Activated T-helper 2 cell treated with anti-CD3 and anti-CD28 coated beads, Interferon-gamma antibody, Interleukin-2, Interleukin-4, amounts not matched to agents 10 μg/mL and 5 μg/mL and 100 μg/mL, durations not matched to agents 14 hours and 24 hours and 36 hours (primary cell): ENCODE data around the gene MACF1. TPM values are rescaled to one million over a fixed set of nuclear protein-coding genes. Genes with fewer than 3 reads are reported as not detected.
"Not testable (repeated sequence)": the region's sequence is repeated elsewhere in the genome, so short reads cannot be mapped to it uniquely, and the experiment has no call there.

ENCODE experiments used
- DNase-seq: peaks from one replicate; pipeline ENCODE4 v3.0.0; 2021; ENCODE audit warnings: low spot score
- H3K27ac Mint-ChIP-seq: one replicate; pipeline ENCODE4 v1.8.0; 2021; ENCODE audit warnings: mixed read lengths
- H3K27me3 Mint-ChIP-seq: one replicate; pipeline ENCODE4 v1.8.0; 2021; ENCODE audit warnings: low read depth, mixed read lengths
- H3K36me3 Mint-ChIP-seq: one replicate; pipeline ENCODE4 v1.8.0; 2021; ENCODE audit warnings: low read depth, mixed read lengths
- H3K4me1 Mint-ChIP-seq: one replicate; pipeline ENCODE4 v1.8.0; 2021; ENCODE audit warnings: low read depth, mixed read lengths
- H3K4me3 Mint-ChIP-seq: one replicate; pipeline ENCODE4 v1.8.0; 2021; ENCODE audit warnings: low read depth, mild to moderate bottlenecking, moderate library complexity, mixed read lengths
- H3K9me3 Mint-ChIP-seq: one replicate; pipeline ENCODE4 v1.8.0; 2021; ENCODE audit warnings: mixed read lengths
- intact Hi-C: fragments of 100-400 bp; cut with micrococcal nuclease; formaldehyde crosslinking; loops from one replicate; pipeline ENCODE4 v1.15.1; 2023
- total RNA-seq: library from RNA; stranded (reverse); gene quantifications from 2 replicates; pipeline ENCODE4 v1.2.3, GENCODE V29; 2022

The MACF1 gene, protein sequence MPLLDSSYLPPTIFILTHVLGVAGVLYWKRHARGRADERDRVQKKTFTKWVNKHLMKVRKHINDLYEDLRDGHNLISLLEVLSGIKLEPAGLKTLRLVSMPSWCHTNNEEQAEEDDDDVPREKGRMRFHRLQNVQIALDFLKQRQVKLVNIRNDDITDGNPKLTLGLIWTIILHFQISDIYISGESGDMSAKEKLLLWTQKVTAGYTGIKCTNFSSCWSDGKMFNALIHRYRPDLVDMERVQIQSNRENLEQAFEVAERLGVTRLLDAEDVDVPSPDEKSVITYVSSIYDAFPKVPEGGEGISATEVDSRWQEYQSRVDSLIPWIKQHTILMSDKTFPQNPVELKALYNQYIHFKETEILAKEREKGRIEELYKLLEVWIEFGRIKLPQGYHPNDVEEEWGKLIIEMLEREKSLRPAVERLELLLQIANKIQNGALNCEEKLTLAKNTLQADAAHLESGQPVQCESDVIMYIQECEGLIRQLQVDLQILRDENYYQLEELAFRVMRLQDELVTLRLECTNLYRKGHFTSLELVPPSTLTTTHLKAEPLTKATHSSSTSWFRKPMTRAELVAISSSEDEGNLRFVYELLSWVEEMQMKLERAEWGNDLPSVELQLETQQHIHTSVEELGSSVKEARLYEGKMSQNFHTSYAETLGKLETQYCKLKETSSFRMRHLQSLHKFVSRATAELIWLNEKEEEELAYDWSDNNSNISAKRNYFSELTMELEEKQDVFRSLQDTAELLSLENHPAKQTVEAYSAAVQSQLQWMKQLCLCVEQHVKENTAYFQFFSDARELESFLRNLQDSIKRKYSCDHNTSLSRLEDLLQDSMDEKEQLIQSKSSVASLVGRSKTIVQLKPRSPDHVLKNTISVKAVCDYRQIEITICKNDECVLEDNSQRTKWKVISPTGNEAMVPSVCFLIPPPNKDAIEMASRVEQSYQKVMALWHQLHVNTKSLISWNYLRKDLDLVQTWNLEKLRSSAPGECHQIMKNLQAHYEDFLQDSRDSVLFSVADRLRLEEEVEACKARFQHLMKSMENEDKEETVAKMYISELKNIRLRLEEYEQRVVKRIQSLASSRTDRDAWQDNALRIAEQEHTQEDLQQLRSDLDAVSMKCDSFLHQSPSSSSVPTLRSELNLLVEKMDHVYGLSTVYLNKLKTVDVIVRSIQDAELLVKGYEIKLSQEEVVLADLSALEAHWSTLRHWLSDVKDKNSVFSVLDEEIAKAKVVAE (N-terminal part only)
- 210 and 212 TPM in 2 replicates for total RNA-seq

DNA sequence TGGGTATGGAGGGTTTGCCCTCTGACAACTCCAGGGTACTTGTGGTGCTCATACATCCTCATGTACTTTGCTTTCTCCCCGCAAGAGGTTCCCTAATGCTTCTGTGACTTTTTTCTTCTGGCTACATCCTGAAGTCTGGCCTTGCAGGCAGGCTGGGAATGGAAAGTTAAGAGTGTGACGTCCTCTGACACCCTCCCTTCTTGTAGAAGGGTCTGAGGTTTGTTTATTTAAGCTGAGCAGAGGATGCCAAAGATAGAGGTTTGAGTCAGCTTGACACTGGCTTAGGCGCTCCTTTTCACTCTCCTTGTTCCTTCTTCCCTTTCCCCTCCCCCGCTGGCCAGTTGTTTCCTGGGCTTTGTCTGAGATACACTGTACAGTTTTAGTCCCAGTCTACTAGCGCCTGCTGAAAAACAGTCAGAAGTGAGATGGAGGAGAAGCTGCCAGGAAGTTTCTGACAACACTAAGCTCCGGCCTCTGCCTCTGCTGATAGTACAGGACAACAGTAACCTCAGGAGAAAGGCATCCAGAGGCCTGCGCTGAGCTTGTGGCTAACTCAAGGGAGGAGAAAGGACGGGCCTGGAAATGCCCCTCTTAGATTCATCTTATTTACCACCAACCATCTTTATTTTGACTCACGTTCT lies at the start of gene MACF1:
TSS of gene MACF1 (plus strand) at position 255 of the 641 bp plus-strand sequence. CDS start at position 583, 328 bp downstream.
- peak within 1 kb of the TSS; percentile 97 for H3K4me3 Mint-ChIP-seq
- peak within 1 kb of the TSS; percentile 96 for H3K27ac Mint-ChIP-seq
- H3K27me3 Mint-ChIP-seq: no peaks in the 10 kb centered on the region
- intact Hi-C loops: loop anchor here (1.0 to 2.0 kb wide), 4 partner anchors 7 to 20 kb away; no protein-coding TSS in a partner anchor
- H3K36me3 Mint-ChIP-seq: peaks cover 18% of the 10 kb centered on the region
- DNase-seq: no peak
- H3K4me1 Mint-ChIP-seq: peaks cover 51% of the 10 kb centered on the region
- H3K9me3 Mint-ChIP-seq: peaks cover 3% of the 10 kb centered on the region

DNA sequence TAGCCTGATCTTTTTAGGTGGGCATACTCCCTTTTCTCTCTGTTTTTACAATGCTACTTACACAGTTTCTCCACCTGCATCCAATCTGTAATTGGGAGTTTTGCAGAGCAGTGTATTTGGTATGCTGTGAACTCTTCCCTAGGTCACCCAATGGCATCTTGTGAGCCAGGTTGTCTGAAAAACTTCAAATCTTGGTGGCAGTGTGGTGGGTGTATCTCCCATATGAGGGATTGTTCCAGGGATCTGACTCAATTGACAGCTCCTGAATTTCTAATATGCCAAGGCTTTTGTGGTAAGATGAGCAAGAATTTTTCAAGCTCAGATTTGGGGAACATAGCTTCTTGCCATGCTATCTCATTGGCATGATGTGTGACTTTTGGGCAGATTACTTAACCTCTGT lies 47.2 kb upstream of the MACF1 start:
- intact Hi-C loops: no loop called here
- no peak for DNase-seq
- Mint-ChIP-seq H3K36me3 (no peaks in the 10 kb centered on the region), H3K27ac (no peak overlapping the region), H3K4me3 (no peak overlapping the region), H3K27me3 (peaks cover 29% of the 10 kb centered on the region), H3K4me1 (peaks cover 10% of the 10 kb centered on the region), H3K9me3 (no peaks in the 10 kb centered on the region)

DNA sequence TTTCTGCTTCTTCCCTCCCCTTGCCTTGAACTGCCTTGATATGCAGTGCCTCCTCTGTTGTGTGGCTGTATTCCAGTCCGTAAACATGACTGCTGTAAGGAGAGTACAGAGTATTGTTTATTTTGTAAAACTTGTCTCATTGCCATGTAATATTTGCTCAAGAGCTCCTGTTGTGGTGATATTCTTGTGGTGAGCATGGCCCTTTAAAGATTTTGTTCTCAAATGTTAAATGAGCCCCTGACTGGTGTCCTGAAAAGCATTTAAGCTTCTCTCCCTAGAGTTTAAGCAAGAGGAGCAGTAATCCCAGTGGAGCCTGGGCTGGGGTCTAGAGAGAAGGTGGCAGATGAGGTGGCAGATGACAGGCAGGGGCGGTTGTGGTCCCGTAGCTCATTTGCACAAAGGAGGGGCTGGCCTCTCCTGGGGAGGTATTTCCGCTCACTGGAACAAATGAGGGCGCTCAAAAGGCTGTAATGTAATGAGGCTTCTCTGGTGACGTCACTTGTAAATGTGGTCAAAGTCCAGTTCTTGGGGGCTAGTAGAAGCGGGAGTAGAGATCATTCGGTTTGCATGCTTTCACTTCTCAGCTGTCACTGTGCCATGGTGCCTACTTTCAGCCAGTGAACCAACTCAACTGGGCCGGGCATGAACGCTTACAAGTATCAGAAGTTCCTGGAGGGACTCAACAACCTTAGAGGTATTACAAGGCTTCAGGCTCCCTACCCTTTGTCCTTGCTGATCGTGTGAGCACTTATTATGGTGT lies 46.0 kb upstream of the MACF1 start:
- H3K4me3 Mint-ChIP-seq: no peak overlapping the region

DNA sequence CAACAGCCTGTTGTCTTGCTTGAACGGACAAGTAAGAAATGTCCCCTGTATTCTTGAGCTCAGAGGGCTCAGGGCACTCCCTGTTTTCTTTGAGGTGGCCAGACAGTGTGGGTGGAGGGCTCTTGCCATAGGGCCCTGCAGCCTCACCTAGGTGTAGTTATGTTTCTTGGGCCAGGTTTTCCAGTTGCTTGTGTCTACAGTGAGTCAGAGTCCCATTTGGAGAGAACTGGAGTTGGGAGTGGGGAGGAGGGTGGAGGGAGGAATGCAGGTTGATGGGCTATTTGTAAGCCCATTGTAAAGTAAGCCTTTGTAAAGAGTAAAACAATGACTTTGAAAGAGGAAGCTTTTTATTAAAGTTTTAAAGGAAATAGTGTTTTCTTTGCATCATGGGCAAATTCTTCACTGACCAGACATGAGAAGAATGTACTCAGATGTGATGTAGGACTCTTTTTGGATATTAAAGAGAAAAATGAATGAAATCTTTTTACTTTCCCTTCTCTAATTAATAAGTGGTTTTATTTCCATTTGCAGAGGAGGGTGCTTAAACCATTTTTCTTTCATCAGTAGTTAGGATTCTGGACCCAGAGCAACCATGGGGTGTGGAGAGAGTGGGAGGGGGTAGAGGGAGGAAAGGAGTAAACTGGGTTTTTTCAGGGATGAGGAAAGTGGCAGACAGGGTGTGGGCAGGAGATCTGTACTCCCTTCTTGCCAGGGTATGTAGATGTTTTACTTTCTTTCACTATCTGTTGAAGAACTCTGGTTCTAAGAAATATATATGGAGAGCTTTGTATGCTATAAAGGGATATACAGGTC lies 45.1 kb upstream of the MACF1 start:
- Mint-ChIP-seq H3K27me3 (peaks cover 28% of the 10 kb centered on the region), H3K4me1 (peaks cover 10% of the 10 kb centered on the region), H3K36me3 (no peaks in the 10 kb centered on the region), H3K9me3 (no peaks in the 10 kb centered on the region), H3K4me3 (no peak overlapping the region), H3K27ac (no peak overlapping the region)
- intact Hi-C loops: no loop called here
- no peak for DNase-seq

More for the DNA sequence above, 46.0 kb upstream of the MACF1 start:
- no peak for DNase-seq
- Mint-ChIP-seq H3K27ac (no peak overlapping the region), H3K9me3 (no peaks in the 10 kb centered on the region), H3K27me3 (peaks cover 28% of the 10 kb centered on the region), H3K36me3 (no peaks in the 10 kb centered on the region), H3K4me1 (peaks cover 12% of the 10 kb centered on the region)
- intact Hi-C loops: no loop called here

DNA sequence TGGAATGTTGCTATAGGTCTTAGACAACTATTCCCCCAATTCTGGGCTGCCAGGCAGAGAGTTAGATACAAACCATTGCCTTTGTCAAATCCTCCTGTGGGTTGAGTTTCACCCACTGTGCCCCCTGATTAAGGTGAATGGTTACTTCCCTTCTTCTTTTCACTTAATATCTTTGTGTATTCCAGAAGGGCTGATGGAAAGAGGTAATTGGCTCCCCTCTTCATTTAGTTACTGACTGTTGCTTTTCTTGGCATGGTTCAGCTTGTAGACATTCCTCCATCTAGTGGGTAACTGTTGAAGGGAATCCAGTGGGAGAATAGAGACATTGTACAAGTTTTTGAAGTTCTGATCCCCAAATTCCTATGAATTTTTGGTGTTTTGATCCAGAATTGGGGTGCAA lies 43.8 kb upstream of the MACF1 start:
- Mint-ChIP-seq H3K9me3 (no peaks in the 10 kb centered on the region), H3K36me3 (no peaks in the 10 kb centered on the region), H3K4me1 (peaks cover 10% of the 10 kb centered on the region), H3K27ac (no peak overlapping the region), H3K4me3 (no peak overlapping the region), H3K27me3 (peaks cover 28% of the 10 kb centered on the region)
- intact Hi-C loops: no loop called here
- DNase-seq: no peak

DNA sequence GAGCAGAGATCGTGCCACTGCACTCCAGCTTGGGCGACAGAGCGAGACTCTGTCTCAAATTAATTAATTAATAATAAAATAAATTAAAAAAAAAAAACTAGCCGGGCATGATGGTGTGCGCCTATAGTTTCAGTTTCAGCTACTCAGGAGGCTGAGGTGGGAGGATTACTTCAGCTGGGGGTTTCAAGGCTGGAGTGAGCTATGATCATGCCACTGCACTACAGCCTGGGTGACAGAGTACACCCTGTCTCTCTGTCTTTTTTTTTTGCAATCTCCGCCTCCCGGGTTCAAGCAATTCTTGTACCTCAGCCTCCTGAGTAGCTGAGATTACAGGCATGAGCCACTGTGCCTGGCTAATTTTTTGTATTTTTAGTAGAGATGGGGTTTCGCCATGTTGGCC lies 42.7 kb upstream of the MACF1 start:
- H3K4me3 Mint-ChIP-seq, H3K36me3 Mint-ChIP-seq, intact Hi-C loops, H3K9me3 Mint-ChIP-seq, DNase-seq, H3K27ac Mint-ChIP-seq: not testable (repeated sequence)
- H3K4me1 Mint-ChIP-seq: peaks cover 12% of the 10 kb centered on the region
- H3K27me3 Mint-ChIP-seq: peaks cover 28% of the 10 kb centered on the region

DNA sequence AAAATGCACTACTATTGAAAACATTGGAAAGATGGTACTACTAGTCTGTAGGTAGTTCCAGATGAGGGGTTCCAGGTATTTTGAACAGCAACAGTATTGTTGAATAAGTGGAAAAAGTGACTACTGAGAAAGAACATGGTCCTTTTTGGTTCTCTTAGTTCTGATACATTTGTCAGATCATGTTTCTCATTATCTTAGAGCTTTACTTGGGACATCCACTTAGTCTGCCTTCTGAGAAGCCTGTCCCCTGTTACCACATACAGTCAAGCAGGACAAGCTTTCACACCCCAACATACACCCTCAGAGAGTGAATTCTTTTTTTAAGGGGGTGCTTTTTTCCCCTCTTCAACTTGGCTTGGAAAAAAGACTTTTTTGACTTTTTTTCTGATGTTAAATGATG lies 41.0 kb upstream of the MACF1 start:
- peaks cover 12% of the 10 kb centered on the region for H3K4me1 Mint-ChIP-seq
- no peak overlapping the region for H3K27ac Mint-ChIP-seq
- H3K27me3 Mint-ChIP-seq: peaks cover 25% of the 10 kb centered on the region
- no peaks in the 10 kb centered on the region for H3K36me3 Mint-ChIP-seq
- no peak overlapping the region for H3K4me3 Mint-ChIP-seq
- H3K9me3 Mint-ChIP-seq: no peaks in the 10 kb centered on the region
- intact Hi-C loops: no loop called here
- no peak for DNase-seq

DNA sequence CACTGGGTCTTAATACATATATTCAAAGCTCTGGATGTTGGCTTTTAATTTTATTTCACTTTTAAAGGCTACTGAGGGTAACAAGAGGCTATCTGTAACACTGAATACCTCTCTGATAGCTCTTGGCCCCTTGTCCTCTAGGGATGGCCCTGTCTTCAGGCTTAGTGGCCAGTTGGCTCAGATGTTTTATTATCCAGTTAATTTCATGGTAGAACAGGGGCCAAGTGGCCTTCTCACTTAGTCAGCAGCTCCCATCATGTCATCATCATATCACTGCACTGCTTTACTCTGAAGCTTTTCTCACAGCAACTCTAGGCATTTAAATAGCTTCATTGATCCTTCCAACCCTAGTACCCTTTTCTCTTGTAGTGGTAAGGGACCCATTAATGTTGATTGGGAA lies 40.2 kb upstream of the MACF1 start:
- H3K4me1 Mint-ChIP-seq: peaks cover 12% of the 10 kb centered on the region
- no peaks in the 10 kb centered on the region for H3K36me3 Mint-ChIP-seq
- H3K27me3 Mint-ChIP-seq: peaks cover 23% of the 10 kb centered on the region
- no peak for DNase-seq
- intact Hi-C loops: no loop called here
- no peak overlapping the region for H3K4me3 Mint-ChIP-seq
- H3K9me3 Mint-ChIP-seq: no peaks in the 10 kb centered on the region
- no peak overlapping the region for H3K27ac Mint-ChIP-seq

DNA sequence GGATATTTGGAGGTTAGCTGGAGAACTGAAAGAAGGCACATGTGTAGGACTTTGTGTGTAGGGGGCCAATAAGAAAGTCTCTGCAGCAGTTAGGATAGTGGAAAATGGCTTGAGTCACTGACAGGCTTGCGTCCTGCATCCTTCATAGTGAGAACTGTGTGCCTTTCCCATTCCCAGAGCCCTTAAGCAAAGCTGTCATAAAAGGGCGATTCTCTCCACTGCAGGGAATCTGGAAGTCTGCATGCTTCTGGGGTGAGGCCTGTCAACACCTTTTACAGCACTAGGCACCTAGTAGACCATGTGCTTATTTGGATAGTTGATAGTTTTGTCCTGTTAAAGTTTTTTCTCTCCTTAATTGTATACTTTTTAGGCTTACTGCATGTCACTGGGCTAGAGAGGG lies 39.4 kb upstream of the MACF1 start:
- intact Hi-C loops: no loop called here
- no peak overlapping the region for H3K4me3 Mint-ChIP-seq
- peaks cover 17% of the 10 kb centered on the region for H3K27me3 Mint-ChIP-seq

DNA sequence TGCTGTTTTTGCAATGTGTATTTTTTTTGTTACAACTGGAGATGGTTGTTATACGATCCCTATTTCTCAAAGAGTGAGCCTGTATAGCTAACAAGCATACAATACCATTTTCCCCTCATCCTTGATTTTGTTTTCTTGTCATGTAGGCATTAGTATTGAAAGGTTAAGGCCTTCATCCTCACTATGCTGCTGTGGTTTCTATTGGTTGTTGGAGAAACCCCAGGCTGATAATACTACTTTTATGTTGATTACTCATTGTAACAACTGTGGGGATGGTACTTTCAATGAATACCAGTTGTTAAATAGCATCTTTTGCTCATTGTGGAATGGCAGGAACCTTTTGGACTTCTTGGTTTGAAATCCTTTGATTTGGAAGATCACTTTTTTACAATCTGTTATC lies 39.0 kb upstream of the MACF1 start:
- intact Hi-C loops: no loop called here
- Mint-ChIP-seq H3K4me1 (peaks cover 12% of the 10 kb centered on the region), H3K4me3 (no peak overlapping the region), H3K36me3 (no peaks in the 10 kb centered on the region), H3K27ac (no peak overlapping the region), H3K27me3 (peaks cover 12% of the 10 kb centered on the region), H3K9me3 (no peaks in the 10 kb centered on the region)
- DNase-seq: no peak

More for the DNA sequence above, 39.4 kb upstream of the MACF1 start:
- Mint-ChIP-seq H3K4me1 (peaks cover 12% of the 10 kb centered on the region), H3K36me3 (no peaks in the 10 kb centered on the region), H3K27ac (no peak overlapping the region), H3K9me3 (no peaks in the 10 kb centered on the region)
- DNase-seq: no peak

DNA sequence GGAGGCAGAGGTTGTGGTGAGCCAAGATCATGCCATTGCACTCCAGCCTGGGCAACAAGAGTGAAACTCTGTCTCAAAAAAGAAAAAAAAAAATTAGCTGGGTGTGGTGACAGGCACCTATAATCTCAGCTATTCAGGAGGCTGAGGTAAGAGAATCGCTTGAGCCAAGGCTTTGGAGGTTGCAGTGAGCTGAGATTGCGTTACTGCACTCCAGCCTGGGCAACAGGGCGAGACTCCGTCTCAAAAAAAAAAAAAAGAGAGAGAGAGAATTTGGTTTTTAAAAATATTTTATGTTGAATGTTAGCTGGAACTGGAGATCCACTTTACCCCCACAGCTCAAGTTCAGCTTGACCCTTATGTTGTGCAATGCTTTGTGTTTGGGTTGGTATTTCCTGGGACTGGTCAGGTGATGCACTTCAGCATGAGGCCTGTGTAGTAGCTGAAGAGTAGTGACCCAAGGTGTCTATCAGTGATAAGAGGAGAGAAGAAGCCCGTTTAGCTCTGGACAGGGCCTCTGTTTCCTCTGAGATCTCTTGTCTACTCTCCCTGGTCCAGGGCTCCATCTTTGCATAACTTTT lies 36.8 kb upstream of the MACF1 start:
- intact Hi-C loops: no loop called here

More for the DNA sequence above, 36.8 kb upstream of the MACF1 start:
- peaks cover 9% of the 10 kb centered on the region for H3K4me1 Mint-ChIP-seq
- DNase-seq: no peak
- H3K36me3 Mint-ChIP-seq: no peaks in the 10 kb centered on the region
- H3K27ac Mint-ChIP-seq: no peak overlapping the region
- H3K9me3 Mint-ChIP-seq: no peaks in the 10 kb centered on the region
- no peak overlapping the region for H3K4me3 Mint-ChIP-seq
- peaks cover 2% of the 10 kb centered on the region for H3K27me3 Mint-ChIP-seq
